ENCODE data around the gene ELOVL7.
"Not testable (repeated sequence)": the region's sequence is repeated elsewhere in the genome, so short reads cannot be mapped to it uniquely, and the experiment has no call there.

ELOVL7 gene

GRCh38 chr5:60830581-60831127, 13.4 kb downstream of the ELOVL7 start:
- no peak for DNase-seq (ENCODE audit: low read depth)

- DNase-seq (ENCODE audit: low read depth) = no peak
These were observed 14.4 kb downstream of the ELOVL7 start for GRCh38 chr5:60829490-60830266.

- DNase-seq (ENCODE audit: low read depth) = no peak
These were observed 16.9 kb downstream of the ELOVL7 start for GRCh38 chr5:60827201-60827600.

GRCh38 chr5:60826653-60827052, 17.4 kb downstream of the ELOVL7 start:
- DNase-seq (ENCODE audit: low read depth) = no peak

- no peak for DNase-seq (ENCODE audit: low read depth)
These were observed 20.5 kb downstream of the ELOVL7 start for GRCh38 chr5:60823574-60823973.

GRCh38 chr5:60822285-60822556, 21.8 kb downstream of the ELOVL7 start:
- no peak for DNase-seq (ENCODE audit: low read depth)

GRCh38 chr5:60821488-60822284, 22.4 kb downstream of the ELOVL7 start:
- DNase-seq (ENCODE audit: low read depth) = no peak

- DNase-seq (ENCODE audit: low read depth) = no peak
These were observed 23.2 kb downstream of the ELOVL7 start for GRCh38 chr5:60820593-60821487.

GRCh38 chr5:60816138-60816537, 27.9 kb downstream of the ELOVL7 start:
- not testable (repeated sequence) for DNase-seq (ENCODE audit: low read depth)

GRCh38 chr5:60814498-60814897, 29.6 kb downstream of the ELOVL7 start:
- no peak for DNase-seq (ENCODE audit: low read depth)

- no peak for DNase-seq (ENCODE audit: low read depth)
These were observed 31.6 kb downstream of the ELOVL7 start for GRCh38 chr5:60812426-60812825.

GRCh38 chr5:60811105-60811504, 33.0 kb downstream of the ELOVL7 start:
- DNase-seq (ENCODE audit: low read depth) = no peak

GRCh38 chr5:60810438-60811085, 33.5 kb downstream of the ELOVL7 start:
- DNase-seq (ENCODE audit: low read depth) = peak; percentile 38

- DNase-seq (ENCODE audit: low read depth) = no peak
These were observed 34.1 kb downstream of the ELOVL7 start for GRCh38 chr5:60809891-60810425.

- no peak for DNase-seq (ENCODE audit: low read depth)
These were observed 37.4 kb downstream of the ELOVL7 start for GRCh38 chr5:60806591-60807243.

- no peak for DNase-seq (ENCODE audit: low read depth)
These were observed 38.6 kb downstream of the ELOVL7 start for GRCh38 chr5:60805463-60805862.

- no peak for DNase-seq (ENCODE audit: low read depth)
These were observed 40.4 kb downstream of the ELOVL7 start for GRCh38 chr5:60803712-60804111.

GRCh38 chr5:60802986-60803385, 41.1 kb downstream of the ELOVL7 start:
- DNase-seq (ENCODE audit: low read depth) = no peak

- DNase-seq (ENCODE audit: low read depth) = no peak
These were observed 41.8 kb downstream of the ELOVL7 start for GRCh38 chr5:60802226-60802625.

- DNase-seq (ENCODE audit: low read depth) = no peak
These were observed 46.5 kb downstream of the ELOVL7 start for GRCh38 chr5:60797482-60798153.
